Retinal pigment epithelial cell (primary cell): ENCODE data around the gene PODN.
A peak's percentile ranks its signal among the peaks of the same experiment; 100 is the strongest.

Experiments
- DNase-seq: peaks from one replicate; pipeline ENCODE4 v3.0.0-alpha.2; 2010; ENCODE audit warnings: low read depth
- H3K4me3 ChIP-seq: 2 replicates; pipeline ENCODE4 v1.5.1; 2011; ENCODE audit warnings: mild to moderate bottlenecking, low read length, control low read depth, moderate library complexity
- CTCF ChIP-seq: conservative IDR thresholded peaks from 2 replicates; pipeline ENCODE4 v1.5.1; 2011; ENCODE audit warnings: low read depth, low read length, control low read depth, inconsistent platforms

The PODN gene

GRCh38 chr1:53089478-53090226, 27.6 kb downstream of the PODN start:
- peak; percentile 29 for DNase-seq
- H3K4me3 ChIP-seq = no peak overlapping the region
- TF ChIP-seq CTCF = no peak

- no peak for DNase-seq
- TF ChIP-seq CTCF = no peak
Observed at GRCh38 chr1:53090227-53091147, 28.5 kb downstream of the PODN start.

GRCh38 chr1:53091841-53092645, 30.0 kb downstream of the PODN start:
- TF ChIP-seq CTCF = no peak
- DNase-seq = no peak
- H3K4me3 ChIP-seq = no peak overlapping the region

More at GRCh38 chr1:53090227-53091147, 28.5 kb downstream of the PODN start:
- H3K4me3 ChIP-seq = no peak overlapping the region

- no peak for DNase-seq
- no peak for TF ChIP-seq CTCF
- no peak overlapping the region for H3K4me3 ChIP-seq
Observed at GRCh38 chr1:53092659-53093450, 30.8 kb downstream of the PODN start.

- no peak for DNase-seq
Observed at GRCh38 chr1:53093451-53093754, 31.4 kb downstream of the PODN start.

More at GRCh38 chr1:53093451-53093754, 31.4 kb downstream of the PODN start:
- H3K4me3 ChIP-seq = no peak overlapping the region
- no peak for TF ChIP-seq CTCF
